HTR-8/SVneo (cell line): ENCODE measurements around the gene ASTN1.
"Not testable (repeated sequence)": the region's sequence is repeated elsewhere in the genome, so short reads cannot be mapped to it uniquely, and the experiment has no call there.

ENCODE experiments used
- DNase-seq: peaks from one replicate; pipeline ENCODE4 v3.0.0; 2011; ENCODE audit warnings: low spot score, mixed read lengths; ENCODE audit not compliant: insufficient read length
- FAIRE-seq: peaks from 2 replicates; lab custom pipeline; 2011; peaks lifted over from hg19 to GRCh38; lab: Jason Lieb, UNC

ASTN1 gene

DNA sequence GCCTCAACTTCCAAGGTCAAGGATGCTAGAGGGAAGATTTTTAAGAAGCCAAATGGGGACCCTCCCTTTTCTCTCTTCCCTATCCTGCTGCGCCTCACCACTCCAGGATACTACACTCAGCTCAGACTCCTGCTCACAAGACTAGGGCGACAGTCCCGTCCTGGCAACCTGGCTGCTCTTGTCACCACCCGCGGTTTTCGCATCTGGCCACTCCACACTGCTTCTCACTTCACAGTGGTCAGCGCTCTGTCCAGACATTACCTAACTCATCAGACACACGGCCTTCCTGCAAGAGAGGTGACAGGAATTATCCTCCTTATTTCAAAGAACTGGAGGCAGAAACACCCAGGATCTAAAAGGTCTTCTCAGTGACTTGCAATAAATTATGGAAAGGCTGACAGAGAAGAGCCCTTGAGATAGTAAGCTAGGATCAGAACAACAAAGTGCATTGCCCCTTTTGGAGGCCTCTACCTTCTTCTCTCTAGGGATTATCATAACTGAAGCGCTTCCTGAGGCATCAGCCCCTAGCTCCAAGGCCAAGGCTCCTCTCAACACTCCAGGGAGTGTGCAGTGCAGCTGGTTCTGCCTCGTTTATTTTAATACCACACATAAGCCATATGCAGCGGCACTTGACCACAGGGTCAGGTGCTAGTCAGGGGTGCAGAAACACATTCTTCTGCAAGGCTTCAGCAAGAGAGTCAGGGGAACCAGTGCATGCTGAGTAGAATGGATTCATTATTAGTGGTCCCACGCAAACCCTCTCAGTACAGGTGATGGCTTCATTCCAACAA lies 41.9 kb downstream of the ASTN1 start:
- FAIRE-seq = no peak

DNA sequence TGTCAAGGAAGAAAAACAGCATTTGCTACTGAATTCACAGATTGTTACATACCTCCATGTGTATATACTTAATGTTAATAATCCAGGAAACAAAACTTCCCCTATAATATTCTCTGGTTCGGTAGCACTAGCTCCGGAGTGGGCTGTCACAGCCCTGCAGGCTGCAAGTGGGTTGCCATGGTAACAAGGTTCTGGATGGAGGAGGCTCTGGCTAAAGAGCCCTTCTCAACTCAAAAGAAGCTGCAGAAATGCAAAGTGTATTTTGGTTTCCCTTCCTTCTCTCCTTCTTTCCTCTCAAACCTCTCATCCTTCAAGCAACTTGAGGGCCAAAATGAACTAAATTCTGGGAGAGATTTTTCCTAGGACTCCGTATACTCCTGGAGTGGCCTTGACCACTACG lies 45.2 kb downstream of the ASTN1 start:
- DNase-seq (no peak), FAIRE-seq (no peak)

More for the DNA sequence above, 41.9 kb downstream of the ASTN1 start:
- DNase-seq = no peak

DNA sequence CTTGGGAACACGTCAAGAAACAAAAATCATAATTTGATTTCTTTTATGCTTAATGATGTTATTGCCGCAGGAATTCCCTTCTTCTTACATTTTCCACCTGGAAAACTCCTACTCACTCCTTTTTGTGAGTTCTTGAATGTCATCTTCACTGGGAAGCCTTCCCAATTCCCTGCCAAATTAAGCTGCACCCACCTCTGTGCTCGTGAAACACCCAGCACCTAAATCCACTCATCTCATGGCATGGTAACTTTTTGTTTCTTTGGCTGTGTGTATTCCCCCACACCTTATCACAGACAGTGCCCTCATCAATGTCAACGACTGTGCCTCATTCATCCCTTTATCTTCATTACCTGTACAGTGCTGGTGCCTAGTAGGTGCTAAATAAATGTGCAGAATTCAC lies 45.6 kb downstream of the ASTN1 start:
- DNase-seq (no peak), FAIRE-seq (no peak)

- no peak for DNase-seq
- FAIRE-seq = no peak
Measured at GRCh38 chr1:177116941-177117340, 47.6 kb downstream of the ASTN1 start.

DNA sequence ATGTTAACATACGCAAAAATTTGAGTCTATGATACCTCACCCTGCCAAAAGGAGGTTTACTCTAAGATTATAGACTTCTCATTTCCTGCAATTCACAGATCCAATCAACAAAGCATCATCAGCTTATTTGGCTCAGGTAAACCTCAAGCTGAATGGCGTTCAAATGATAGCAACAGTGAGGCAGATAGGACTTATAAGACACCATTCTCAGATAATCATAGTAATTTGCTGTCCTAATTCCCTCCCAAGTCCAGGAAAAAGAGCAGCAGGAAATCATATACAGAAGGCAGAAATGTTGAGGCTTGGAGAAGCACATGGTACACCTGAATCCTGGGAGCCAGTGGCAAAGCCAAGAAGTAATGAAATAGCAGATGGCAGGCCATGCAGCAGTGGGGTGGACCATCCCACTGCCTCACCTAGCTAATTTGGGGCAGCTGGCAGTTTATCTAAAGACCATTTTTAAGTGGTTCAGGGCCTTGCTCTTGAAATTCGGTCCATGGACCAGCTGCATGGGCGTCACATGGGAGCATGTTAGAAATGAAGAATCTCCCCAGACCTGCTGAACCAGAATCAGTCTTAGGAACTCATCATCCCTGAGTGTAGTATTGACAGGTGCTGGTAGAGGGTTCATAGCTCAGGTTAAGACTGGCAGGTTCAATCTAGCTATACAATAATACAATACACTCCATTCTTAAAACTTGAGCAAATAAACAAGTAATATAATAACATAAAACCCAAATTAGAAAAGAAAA lies 57.7 kb downstream of the ASTN1 start:
- no peak for FAIRE-seq

DNA sequence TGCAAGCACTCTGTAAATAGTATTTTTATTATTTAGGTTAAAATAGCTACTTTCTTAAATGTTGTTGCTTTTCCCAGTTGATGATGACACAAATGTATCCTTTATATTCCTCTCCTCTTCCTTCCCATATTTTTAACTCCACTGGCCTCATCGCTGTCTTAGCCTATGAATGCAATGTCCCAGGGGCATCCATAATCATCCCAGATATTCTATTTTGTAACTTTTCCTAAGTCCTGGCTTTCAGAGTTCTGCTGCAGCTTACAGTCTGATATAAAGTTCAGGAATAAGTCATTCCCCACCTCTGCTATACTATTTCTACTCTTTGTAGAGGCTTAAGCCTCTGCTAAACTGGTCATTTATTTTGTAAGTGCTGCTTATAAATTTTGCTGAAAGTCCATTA lies 58.3 kb downstream of the ASTN1 start:
- FAIRE-seq (no peak), DNase-seq (no peak)

More for the DNA sequence above, 57.7 kb downstream of the ASTN1 start:
- no peak for DNase-seq

GRCh38 chr1:177103005-177103852 lies 61.3 kb downstream of the ASTN1 start:
- no peak for FAIRE-seq
- DNase-seq = no peak

GRCh38 chr1:177092001-177092400 lies 72.5 kb downstream of the ASTN1 start:
- FAIRE-seq (no peak), DNase-seq (no peak)

GRCh38 chr1:177091040-177091439 lies 73.5 kb downstream of the ASTN1 start:
- no peak for DNase-seq
- no peak for FAIRE-seq

DNA sequence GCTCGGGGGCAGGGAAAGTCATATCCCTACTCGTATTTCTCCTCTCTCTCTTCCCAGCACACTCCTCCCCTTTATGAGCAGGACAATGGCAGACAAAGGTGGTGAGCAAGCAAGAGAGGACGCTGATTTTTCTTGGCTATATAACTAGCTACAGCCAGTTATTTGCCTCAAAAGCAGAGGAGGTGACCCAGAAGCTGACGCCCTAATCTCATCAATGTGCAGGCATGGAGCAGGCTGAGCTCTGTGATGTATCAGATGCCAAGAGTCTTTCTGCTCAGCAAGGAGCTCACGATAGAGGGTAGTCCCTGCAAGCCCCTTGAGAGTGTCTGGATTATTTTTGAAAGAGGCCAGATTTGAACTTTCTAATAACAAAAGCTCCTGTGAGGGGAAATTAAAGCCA lies 75.5 kb downstream of the ASTN1 start:
- DNase-seq (no peak), FAIRE-seq (no peak)

DNA sequence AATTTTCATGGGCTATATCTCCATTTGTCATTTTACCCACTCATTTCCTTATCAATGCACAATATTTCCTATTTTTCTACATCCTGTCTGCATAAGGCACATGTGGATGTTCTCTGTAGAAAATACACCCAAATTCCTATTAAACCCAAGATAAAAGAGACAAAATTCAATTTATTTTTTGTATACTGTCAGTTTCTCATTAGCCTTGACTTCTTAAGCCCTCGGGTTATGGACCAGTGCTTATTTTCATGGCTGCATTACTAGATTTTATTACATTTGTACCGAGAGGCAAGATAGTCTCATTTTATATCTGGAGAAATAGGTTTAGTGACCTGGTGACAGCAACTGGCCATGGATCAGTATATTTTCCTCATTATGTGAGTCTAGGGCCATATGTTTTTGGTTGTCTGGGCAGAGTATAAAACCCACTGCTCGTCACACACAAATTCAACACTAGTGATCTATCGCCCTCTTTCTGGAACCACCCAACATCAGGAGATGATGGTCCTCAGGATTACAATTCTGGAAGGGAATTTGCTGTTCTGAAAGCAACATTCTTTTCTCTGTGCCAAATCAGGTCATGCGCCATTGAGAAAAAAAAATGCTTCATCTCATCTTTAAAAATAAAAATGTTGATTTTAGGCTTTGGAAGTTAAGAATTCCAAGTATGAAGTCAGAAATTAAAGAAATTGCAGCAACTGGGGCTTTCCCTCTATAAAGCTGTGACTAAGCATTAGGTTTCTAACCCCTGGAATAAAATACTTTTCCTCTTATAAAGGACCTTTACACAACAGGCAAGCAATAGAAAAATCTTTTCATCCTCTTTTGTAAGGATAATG lies 81.4 kb downstream of the ASTN1 start:
- FAIRE-seq (no peak), DNase-seq (no peak)

DNA sequence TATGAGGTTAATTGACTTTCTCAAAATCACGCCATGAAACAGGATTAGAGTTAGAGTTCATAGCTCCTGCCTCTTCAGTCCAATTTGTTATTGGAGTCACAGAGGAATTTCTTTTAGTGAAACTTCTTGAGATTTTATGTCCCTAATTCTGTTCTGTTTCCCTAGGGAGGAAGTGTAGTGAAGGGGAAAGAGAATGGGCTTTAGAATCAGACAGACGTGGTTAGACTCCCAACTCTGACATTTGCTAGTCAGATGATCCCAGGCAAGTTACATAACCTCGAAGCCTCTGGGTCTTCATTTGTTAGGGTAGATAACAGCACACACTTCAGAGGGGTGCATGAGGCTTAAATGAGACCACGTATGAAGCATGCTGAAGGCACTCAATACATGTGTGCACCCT lies 83.9 kb downstream of the ASTN1 start:
- FAIRE-seq = no peak
- DNase-seq = no peak

DNA sequence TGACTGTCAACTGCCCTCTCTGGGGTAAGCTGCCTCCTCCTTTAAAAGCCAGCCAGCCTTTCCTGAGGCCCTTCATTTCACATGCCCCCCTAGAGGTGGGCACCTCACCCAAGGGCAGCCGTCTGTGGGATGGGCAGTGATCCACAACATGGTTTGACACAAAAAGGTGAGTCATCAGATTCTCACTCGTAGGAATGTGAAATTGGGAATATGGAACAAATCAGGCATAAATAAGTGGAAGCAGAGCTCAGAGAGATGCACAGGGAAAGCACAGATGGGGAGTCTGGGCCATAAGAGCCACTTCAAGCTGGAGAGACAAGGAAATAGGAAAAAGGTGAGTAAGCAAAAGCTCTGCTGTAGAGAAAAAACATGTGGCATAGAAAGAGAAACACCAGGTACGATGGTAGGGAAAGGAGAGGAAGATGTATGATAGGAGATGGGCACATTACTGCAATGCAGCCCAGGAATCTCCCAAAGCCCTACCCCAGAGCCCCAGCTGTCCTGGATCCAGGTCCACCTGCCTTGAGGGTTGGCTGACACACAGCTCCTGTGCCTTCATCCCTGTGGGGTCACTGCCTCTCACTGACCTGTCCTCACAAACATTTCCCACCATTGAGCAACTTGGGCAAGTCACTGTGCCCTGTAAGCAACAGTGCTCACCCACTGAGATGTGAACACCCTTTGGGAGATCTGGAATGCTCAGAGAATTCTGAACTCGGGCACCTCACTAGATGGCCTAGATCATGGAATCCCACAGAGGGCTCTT lies 86.6 kb downstream of the ASTN1 start:
- DNase-seq = no peak
- FAIRE-seq = no peak

GRCh38 chr1:177077006-177077405 lies 87.5 kb downstream of the ASTN1 start:
- DNase-seq (no peak), FAIRE-seq (no peak)

GRCh38 chr1:177074811-177075210 lies 89.7 kb downstream of the ASTN1 start:
- FAIRE-seq, DNase-seq: not testable (repeated sequence)

DNA sequence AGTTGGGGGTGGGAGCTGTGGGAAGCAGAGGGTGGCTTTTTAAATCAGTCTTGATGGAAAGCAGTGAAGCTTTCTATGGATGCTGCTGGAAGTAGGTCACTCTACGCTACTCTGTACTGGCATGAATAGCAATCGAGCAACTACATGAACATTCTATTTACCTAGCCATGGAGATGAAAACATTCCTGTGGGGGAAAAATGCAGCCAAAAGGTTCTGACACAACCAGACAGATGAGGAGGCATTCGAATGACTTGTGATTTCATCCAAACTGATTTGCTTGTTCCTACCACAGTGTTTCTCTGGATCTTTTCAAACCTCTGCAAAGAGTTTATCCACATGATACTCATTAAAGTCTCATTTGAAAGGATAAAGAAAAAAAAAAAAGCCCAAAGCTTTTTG lies 95.0 kb downstream of the ASTN1 start:
- DNase-seq (no peak), FAIRE-seq (no peak)

DNA sequence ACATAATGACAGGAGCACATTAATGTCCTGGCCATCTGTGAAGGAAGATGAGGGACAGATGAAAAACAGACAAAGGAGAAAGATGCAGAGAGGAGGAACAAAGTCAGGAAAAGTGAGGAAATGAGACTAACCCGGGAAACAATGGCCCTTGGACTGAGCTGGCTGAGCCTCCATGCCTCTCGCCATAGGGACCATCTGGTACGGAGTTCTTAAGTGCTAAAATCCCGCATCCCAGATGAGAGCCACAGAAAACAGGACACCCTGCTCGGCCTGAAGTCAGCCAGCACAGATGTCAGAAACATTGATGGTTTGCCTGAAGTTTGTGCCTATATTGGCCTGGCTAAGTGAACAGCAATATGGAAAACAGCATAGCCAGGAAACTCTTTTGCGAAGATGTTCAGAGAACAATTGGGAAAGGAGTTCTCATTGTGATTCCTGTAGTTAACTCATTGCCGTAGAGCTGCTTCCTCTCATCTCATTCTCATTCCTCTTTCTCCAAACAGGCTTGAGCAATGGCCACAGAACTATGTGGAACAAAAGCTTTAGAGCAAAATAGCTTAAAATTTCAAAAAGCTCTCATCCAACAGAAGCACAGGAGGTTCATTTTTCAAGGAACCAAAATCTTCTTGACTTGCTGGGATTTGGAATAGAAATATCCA lies 96.6 kb downstream of the ASTN1 start:
- FAIRE-seq = no peak

GRCh38 chr1:177065430-177065829 lies 99.1 kb downstream of the ASTN1 start:
- DNase-seq (no peak), FAIRE-seq (no peak)

More for the DNA sequence above, 96.6 kb downstream of the ASTN1 start:
- no peak for DNase-seq

GRCh38 chr1:177063648-177064047 lies 100.9 kb downstream of the ASTN1 start:
- FAIRE-seq (no peak), DNase-seq (no peak)
